BLaER1 treated with 17β-estradiol and CSF1 and Interleukin-3, amounts not matched to agents 10 nM and 100 nM (cell line): ENCODE results near the gene ENOX1.

Experiments used
- H3K27ac ChIP-seq, 11 experiments: shearing (Covaris generic); formaldehyde crosslinking; 2 replicates each; pipeline ENCODE4 v1.8.1; 2022
- H3K27me3 ChIP-seq, 11 experiments: shearing (Covaris generic); formaldehyde crosslinking; 2 replicates each; pipeline ENCODE4 v1.8.1; 2022
- H3K36me3 ChIP-seq, 11 experiments: shearing (Covaris generic); formaldehyde crosslinking; 2 replicates each; pipeline ENCODE4 v1.8.1; 2022
- H3K4me1 ChIP-seq, 10 experiments: shearing (Covaris generic); formaldehyde crosslinking; 2 replicates each; pipeline ENCODE4 v1.8.1; 2022
- H3K4me2 ChIP-seq, 11 experiments: shearing (Covaris generic); formaldehyde crosslinking; 2 replicates each; pipeline ENCODE4 v1.8.1; 2022
- H3K4me3 ChIP-seq, 10 experiments: shearing (Covaris generic); formaldehyde crosslinking; 2 replicates each; pipeline ENCODE4 v1.8.1; 2022
- H3K9ac ChIP-seq, 11 experiments: shearing (Covaris generic); formaldehyde crosslinking; 2 replicates each; pipeline ENCODE4 v1.8.1; 2022
- H3K9me3 ChIP-seq, 11 experiments: shearing (Covaris generic); formaldehyde crosslinking; replicated peaks in 1 of 11; 2 replicates each; pipeline ENCODE4 v1.8.1; 2022
- H4K20me1 ChIP-seq, 11 experiments: shearing (Covaris generic); formaldehyde crosslinking; 2 replicates each; pipeline ENCODE4 v1.8.1; 2022
- Cebpa-rat ChIP-seq, 11 experiments: shearing (Covaris generic); IDR thresholded peaks; 2 replicates each; pipeline ENCODE4 v1.8.1; 2022

ENOX1 gene

DNA sequence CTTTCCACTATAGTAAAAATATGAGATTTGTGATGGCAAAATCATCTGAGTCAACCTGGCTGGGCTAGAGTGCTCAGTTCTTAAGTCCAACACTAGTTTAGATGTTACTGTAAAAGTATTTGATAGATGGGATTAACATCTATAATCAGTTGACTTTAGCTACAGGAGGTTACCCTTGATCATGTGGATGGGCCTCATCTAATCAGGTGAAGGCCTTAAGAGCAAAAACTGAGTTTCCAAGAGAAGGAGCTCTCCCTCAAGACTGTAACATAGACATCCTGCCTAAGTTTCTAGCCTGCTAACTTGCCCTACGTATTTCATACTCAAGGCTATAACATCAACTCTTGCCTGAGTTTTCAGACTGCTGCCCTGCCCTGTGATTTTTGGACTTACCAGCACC is 132.8 kb downstream of the ENOX1 start:
- Histone ChIP-seq H3K36me3 (no peaks in the 10 kb centered on the region), H4K20me1 (no peaks in the 10 kb centered on the region), H3K4me3 (no peak overlapping the region), H3K9me3 (no peaks in the 10 kb centered on the region), H3K4me1 (peaks cover 0 to 6% (median 0%) of the 10 kb centered on the region in 10 experiments; a peak in 1 of 20 replicates), H3K4me2 (no peak overlapping the region), H3K9ac (no peak overlapping the region), H3K27ac (no peak overlapping the region), H3K27me3 (no peaks in the 10 kb centered on the region)
- no peak for TF ChIP-seq Cebpa-rat (IDR thresholded peaks at IDR 0.05)

DNA sequence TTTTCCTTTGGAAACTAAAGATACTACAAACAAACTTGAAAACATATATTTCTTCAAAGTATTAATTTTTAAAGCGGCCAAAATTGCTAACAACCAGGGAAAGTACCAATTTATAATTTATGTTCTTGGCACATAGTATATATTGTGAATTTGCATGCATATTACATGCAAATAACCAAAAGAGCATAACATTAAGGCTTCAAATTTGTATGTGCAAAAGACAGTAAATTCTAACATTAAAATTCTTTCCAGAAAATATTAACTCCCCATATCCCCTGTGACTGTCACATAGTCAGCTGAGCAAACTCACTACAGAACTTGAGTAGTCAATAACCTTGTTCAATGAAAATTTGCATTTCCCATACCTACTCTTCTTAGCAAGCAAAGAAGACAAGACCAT is 133.4 kb downstream of the ENOX1 start:
- no peak for TF ChIP-seq Cebpa-rat (IDR thresholded peaks at IDR 0.05)
- H3K9me3 ChIP-seq = no peaks in the 10 kb centered on the region
- H3K4me2 ChIP-seq = no peak overlapping the region
- H4K20me1 ChIP-seq = no peaks in the 10 kb centered on the region
- H3K4me3 ChIP-seq = no peak overlapping the region
- H3K36me3 ChIP-seq = no peaks in the 10 kb centered on the region
- peaks cover 0 to 6% (median 0%) of the 10 kb centered on the region in 10 experiments; a peak in 1 of 20 replicates for H3K4me1 ChIP-seq
- no peak overlapping the region for H3K27ac ChIP-seq
- H3K27me3 ChIP-seq = no peaks in the 10 kb centered on the region
- H3K9ac ChIP-seq = no peak overlapping the region

GRCh38 chr13:43652760-43653159 is 134.0 kb downstream of the ENOX1 start:
- no peak overlapping the region for H3K27ac ChIP-seq
- H3K4me2 ChIP-seq = no peak overlapping the region
- no peaks in the 10 kb centered on the region for H3K9me3 ChIP-seq
- H3K9ac ChIP-seq = no peak overlapping the region
- no peaks in the 10 kb centered on the region for H3K27me3 ChIP-seq
- no peak overlapping the region for H3K4me3 ChIP-seq
- no peak for TF ChIP-seq Cebpa-rat (IDR thresholded peaks at IDR 0.05)
- no peaks in the 10 kb centered on the region for H3K36me3 ChIP-seq
- no peaks in the 10 kb centered on the region for H4K20me1 ChIP-seq
- H3K4me1 ChIP-seq = peaks cover 0 to 6% (median 0%) of the 10 kb centered on the region in 10 experiments; a peak in 1 of 20 replicates

GRCh38 chr13:43650882-43651281 is 135.9 kb downstream of the ENOX1 start:
- Histone ChIP-seq H3K4me2 (no peak overlapping the region), H3K4me1 (peaks cover 0 to 6% (median 0%) of the 10 kb centered on the region in 10 experiments; a peak in 1 of 20 replicates), H3K36me3 (no peaks in the 10 kb centered on the region), H3K27me3 (no peaks in the 10 kb centered on the region), H3K9me3 (no peaks in the 10 kb centered on the region), H3K27ac (no peak overlapping the region), H4K20me1 (no peaks in the 10 kb centered on the region), H3K9ac (no peak overlapping the region), H3K4me3 (no peak overlapping the region)
- no peak for TF ChIP-seq Cebpa-rat (IDR thresholded peaks at IDR 0.05)

DNA sequence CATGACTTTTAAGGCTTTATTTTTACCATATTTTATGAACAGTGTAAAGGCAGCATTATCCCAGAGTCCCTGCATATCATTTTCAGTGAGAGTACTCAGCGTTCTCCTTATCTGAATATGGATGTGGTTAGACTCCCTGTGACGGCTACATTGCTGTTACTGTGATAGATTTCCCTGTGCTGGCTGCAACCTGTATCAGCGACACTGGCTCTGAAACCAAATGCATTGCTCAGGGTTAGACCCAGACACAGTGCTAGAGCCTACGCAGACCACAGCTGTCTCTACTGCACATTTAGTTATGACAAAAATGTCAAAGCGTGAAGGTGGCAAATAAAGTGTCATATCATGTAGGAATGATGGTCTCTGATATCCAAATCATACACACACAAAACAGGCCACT is 138.0 kb downstream of the ENOX1 start:
- no peaks in the 10 kb centered on the region for H3K9me3 ChIP-seq
- no peak overlapping the region for H3K27ac ChIP-seq
- no peaks in the 10 kb centered on the region for H4K20me1 ChIP-seq
- H3K27me3 ChIP-seq = no peaks in the 10 kb centered on the region
- H3K4me1 ChIP-seq = peaks cover 0 to 6% (median 0%) of the 10 kb centered on the region in 10 experiments; a peak in 1 of 20 replicates
- no peak overlapping the region for H3K4me3 ChIP-seq
- no peak overlapping the region for H3K9ac ChIP-seq
- TF ChIP-seq Cebpa-rat (IDR thresholded peaks at IDR 0.05) = no peak
- H3K4me2 ChIP-seq = no peak overlapping the region
- H3K36me3 ChIP-seq = no peaks in the 10 kb centered on the region

DNA sequence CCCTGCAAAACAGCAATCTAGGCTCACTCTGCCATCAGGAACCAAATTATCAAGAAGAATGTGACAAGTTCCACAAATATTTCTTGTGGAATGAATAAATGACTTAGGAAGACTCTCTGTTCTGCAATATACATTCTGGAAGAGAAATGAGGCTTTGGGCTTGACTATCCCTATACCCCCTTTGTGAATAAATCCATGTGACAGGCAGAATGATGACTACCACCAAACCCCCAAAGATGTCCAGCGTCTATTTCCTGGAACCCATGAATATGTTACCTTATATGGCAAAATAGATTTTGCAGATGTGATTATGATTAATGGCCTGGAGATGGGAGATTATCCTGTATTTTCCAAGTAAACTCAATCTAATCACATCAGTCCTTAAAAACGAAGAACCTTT is 139.3 kb downstream of the ENOX1 start:
- Histone ChIP-seq H3K27me3 (no peaks in the 10 kb centered on the region), H3K9ac (no peak overlapping the region), H4K20me1 (no peaks in the 10 kb centered on the region), H3K36me3 (no peaks in the 10 kb centered on the region), H3K4me2 (no peak overlapping the region), H3K4me3 (no peak overlapping the region), H3K27ac (no peak overlapping the region), H3K4me1 (peaks cover 0 to 6% (median 0%) of the 10 kb centered on the region in 10 experiments; a peak in 1 of 20 replicates), H3K9me3 (no peaks in the 10 kb centered on the region)
- TF ChIP-seq Cebpa-rat (IDR thresholded peaks at IDR 0.05) = no peak

- TF ChIP-seq Cebpa-rat (IDR thresholded peaks at IDR 0.05) = no peak
- Histone ChIP-seq H3K36me3 (no peaks in the 10 kb centered on the region), H3K4me2 (no peak overlapping the region), H3K27ac (no peak overlapping the region), H3K9me3 (no peaks in the 10 kb centered on the region), H3K9ac (no peak overlapping the region), H3K4me1 (no peaks in the 10 kb centered on the region), H4K20me1 (no peaks in the 10 kb centered on the region), H3K27me3 (no peaks in the 10 kb centered on the region), H3K4me3 (no peak overlapping the region)
These were observed 146.3 kb downstream of the ENOX1 start for GRCh38 chr13:43640476-43640875.

DNA sequence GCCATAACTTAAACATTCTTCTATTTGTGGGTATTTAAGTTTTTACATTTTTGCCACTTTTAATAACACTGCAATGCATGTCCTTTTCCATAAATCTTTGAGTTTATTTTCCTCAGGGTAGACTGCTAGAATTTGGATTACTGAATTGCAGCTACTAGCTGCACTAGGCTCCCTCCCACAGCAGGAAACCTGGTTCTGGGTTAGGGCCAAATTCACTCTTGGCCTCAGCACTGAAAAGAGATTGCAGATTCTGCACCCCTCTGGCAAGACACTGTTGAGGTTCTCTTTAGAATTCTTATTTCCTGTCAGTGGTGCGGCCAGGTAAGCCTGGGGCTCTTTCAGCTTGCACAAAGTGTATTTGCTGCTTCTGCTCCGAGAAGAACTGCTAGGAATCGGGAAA is 155.7 kb downstream of the ENOX1 start:
- H3K9me3 ChIP-seq = peaks cover 0 to 10% (median 5%) of the 10 kb centered on the region in 11 experiments; a peak in 9 of 22 replicates
- H3K27ac ChIP-seq = no peak overlapping the region
- H4K20me1 ChIP-seq = no peaks in the 10 kb centered on the region
- H3K9ac ChIP-seq = no peak overlapping the region
- no peak overlapping the region for H3K4me3 ChIP-seq
- no peaks in the 10 kb centered on the region for H3K27me3 ChIP-seq
- H3K4me1 ChIP-seq = peaks cover 0 to 8% (median 0%) of the 10 kb centered on the region in 10 experiments; a peak in 2 of 20 replicates
- no peak overlapping the region for H3K4me2 ChIP-seq
- no peaks in the 10 kb centered on the region for H3K36me3 ChIP-seq
- no peak for TF ChIP-seq Cebpa-rat (IDR thresholded peaks at IDR 0.05)

DNA sequence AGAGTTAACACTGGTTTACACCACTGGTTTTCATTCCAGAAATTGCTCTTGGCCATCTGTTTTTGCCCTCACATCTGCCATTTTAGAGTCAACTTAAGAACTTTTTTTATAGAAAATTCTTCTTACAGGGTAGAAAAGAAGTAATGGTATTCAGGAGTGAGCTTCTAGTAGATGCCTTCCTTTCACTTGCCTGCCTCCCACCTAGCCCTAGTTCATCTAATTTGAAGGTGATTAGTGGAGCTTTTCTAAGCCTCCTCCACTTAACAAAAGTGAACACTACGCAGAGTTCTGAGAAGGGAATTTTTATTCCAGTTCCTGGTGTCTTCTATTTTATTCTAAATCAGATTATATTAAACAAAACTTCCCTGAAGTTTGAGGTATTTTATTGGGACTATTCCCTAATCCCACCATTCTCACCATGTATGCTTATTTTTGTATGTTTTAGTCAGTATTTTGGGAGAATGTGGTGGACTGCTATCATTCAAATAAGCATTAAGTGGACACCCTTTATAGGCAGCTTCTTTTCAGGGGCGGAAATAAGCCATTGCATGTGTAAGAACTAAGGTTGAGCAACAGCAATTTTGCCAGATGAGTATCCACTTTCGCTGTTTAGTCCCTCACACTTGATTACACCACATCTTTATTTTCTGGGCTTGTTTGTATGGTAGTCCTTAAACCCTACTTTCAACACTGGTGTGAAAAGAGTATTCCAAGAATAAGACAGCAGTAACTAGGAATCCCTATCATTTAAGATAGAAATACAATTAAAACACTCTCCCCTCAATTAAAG is 156.9 kb downstream of the ENOX1 start:
- Histone ChIP-seq H3K27me3 (no peaks in the 10 kb centered on the region), H3K4me2 (no peak overlapping the region), H3K4me3 (no peak overlapping the region), H3K36me3 (no peaks in the 10 kb centered on the region), H3K9ac (no peak overlapping the region), H3K4me1 (peaks cover 0 to 8% (median 0%) of the 10 kb centered on the region in 10 experiments; a peak in 2 of 20 replicates), H3K9me3 (peaks cover 0 to 10% (median 5%) of the 10 kb centered on the region in 11 experiments; a peak in 9 of 22 replicates), H3K27ac (no peak overlapping the region), H4K20me1 (no peaks in the 10 kb centered on the region)
- TF ChIP-seq Cebpa-rat (IDR thresholded peaks at IDR 0.05) = no peak

GRCh38 chr13:43626994-43627393 is 159.8 kb downstream of the ENOX1 start:
- Histone ChIP-seq H3K27me3 (no peaks in the 10 kb centered on the region), H3K9me3 (peaks cover 0 to 8% (median 0%) of the 10 kb centered on the region in 11 experiments; a peak in 2 of 22 replicates), H4K20me1 (no peaks in the 10 kb centered on the region), H3K27ac (no peak overlapping the region), H3K4me3 (no peak overlapping the region), H3K36me3 (no peaks in the 10 kb centered on the region), H3K4me1 (peaks cover 0 to 8% (median 0%) of the 10 kb centered on the region in 10 experiments; a peak in 2 of 20 replicates), H3K9ac (no peak overlapping the region), H3K4me2 (no peak overlapping the region)
- TF ChIP-seq Cebpa-rat (IDR thresholded peaks at IDR 0.05) = no peak
